ENCODE results near the gene FAM117B. TPM values are rescaled to one million over a fixed set of nuclear protein-coding genes. Genes with fewer than 3 reads are reported as not detected.

The FAM117B gene
- total and polyA plus RNA-seq, 4 donors: 0.65 to 3.4 (median 2.4) TPM

- H3K27ac ChIP-seq (ENCODE audit: low read depth in 1 of 2, low read length in 2 of 2): no peak overlapping the region
- DNase-seq (ENCODE audit: low spot score): no peak
- H3K9ac ChIP-seq (ENCODE audit: low read depth in 1 of 2, low read length in 2 of 2): no peak overlapping the region
- H3K36me3 ChIP-seq (ENCODE audit: control insufficient read depth in 4 of 4, insufficient read depth in 3 of 4, low read depth in 1 of 4, low read length in 3 of 4): no peaks in the 10 kb centered on the region
- no peak overlapping the region for H3K4me3 ChIP-seq (ENCODE audit: low read depth in 1 of 3, low read length in 3 of 3)
- no peaks in the 10 kb centered on the region for H3K9me3 ChIP-seq (ENCODE audit: control insufficient read depth in 4 of 4, low read length in 3 of 4)
- WGBS: 89% methylated on average over 2 of the region's 2 CpGs
- TF ChIP-seq ATF3 (IDR thresholded peaks at IDR 0.05): no peak
- no peak for TF ChIP-seq TAF1 (conservative IDR thresholded peaks at IDR 0.05)
- no peak for TF ChIP-seq FOXA1 (IDR thresholded peaks at IDR 0.05)
- TF ChIP-seq FOXA2 (IDR thresholded peaks at IDR 0.05): no peak
- no peak for TF ChIP-seq GABPA (IDR thresholded peaks at IDR 0.05 in 1 of 2, conservative IDR thresholded peaks at IDR 0.05 in 1 of 2)
- TF ChIP-seq RXRA (IDR thresholded peaks at IDR 0.05): no peak
- TF ChIP-seq SP1 (IDR thresholded peaks at IDR 0.05): no peak
- no peak for TF ChIP-seq NR2F2 (IDR thresholded peaks at IDR 0.05)
- TF ChIP-seq YY1 (IDR thresholded peaks at IDR 0.05): no peak
- TF ChIP-seq ZBTB33 (IDR thresholded peaks at IDR 0.05): no peak
- TF ChIP-seq JUND (IDR thresholded peaks at IDR 0.05): no peak
- TF ChIP-seq MAX (IDR thresholded peaks at IDR 0.05): no peak
- no peak for TF ChIP-seq CTCF (IDR thresholded peaks at IDR 0.05; ENCODE audit: low read depth, low read length, missing input control)
- TF ChIP-seq EGR1 (IDR thresholded peaks at IDR 0.05; ENCODE audit: low read depth in 2 of 2): no peak
- TF ChIP-seq REST (IDR thresholded peaks at IDR 0.05): no peak
- TF ChIP-seq HNF4G (IDR thresholded peaks at IDR 0.05): no peak
- H3K4me1 ChIP-seq (ENCODE audit: control insufficient read depth in 4 of 4, insufficient read depth in 4 of 4, low read length in 3 of 4): peaks cover 0 to 9% (median 0%) of the 10 kb centered on the region in 4 donors
- H3K27me3 ChIP-seq (ENCODE audit: control insufficient read depth in 4 of 4, insufficient read depth in 4 of 4, low read length in 3 of 4): no peaks in the 10 kb centered on the region
Observed at GRCh38 chr2:202786842-202787241, 152.1 kb downstream of the FAM117B start.

- H3K36me3 ChIP-seq (ENCODE audit: control insufficient read depth in 4 of 4, insufficient read depth in 3 of 4, low read depth in 1 of 4, low read length in 3 of 4): no peaks in the 10 kb centered on the region
- WGBS: 94% methylated on average over 2 of the region's 2 CpGs
- no peak overlapping the region for H3K9ac ChIP-seq (ENCODE audit: low read depth in 1 of 2, low read length in 2 of 2)
- H3K27me3 ChIP-seq (ENCODE audit: control insufficient read depth in 4 of 4, insufficient read depth in 4 of 4, low read length in 3 of 4): no peaks in the 10 kb centered on the region
- no peak overlapping the region for H3K27ac ChIP-seq (ENCODE audit: low read depth in 1 of 2, low read length in 2 of 2)
- H3K4me1 ChIP-seq (ENCODE audit: control insufficient read depth in 4 of 4, insufficient read depth in 4 of 4, low read length in 3 of 4): no peaks in the 10 kb centered on the region
- DNase-seq (ENCODE audit: low spot score): no peak
- H3K4me3 ChIP-seq (ENCODE audit: low read depth in 1 of 3, low read length in 3 of 3): no peak overlapping the region
- no peaks in the 10 kb centered on the region for H3K9me3 ChIP-seq (ENCODE audit: control insufficient read depth in 4 of 4, low read length in 3 of 4)
- no peak for TF ChIP-seq EGR1 (IDR thresholded peaks at IDR 0.05; ENCODE audit: low read depth in 2 of 2)
- no peak for TF ChIP-seq RXRA (IDR thresholded peaks at IDR 0.05)
- TF ChIP-seq MAX (IDR thresholded peaks at IDR 0.05): no peak
- no peak for TF ChIP-seq ZBTB33 (IDR thresholded peaks at IDR 0.05)
- TF ChIP-seq FOXA1 (IDR thresholded peaks at IDR 0.05): no peak
- no peak for TF ChIP-seq CTCF (IDR thresholded peaks at IDR 0.05; ENCODE audit: low read depth, low read length, missing input control)
- no peak for TF ChIP-seq YY1 (IDR thresholded peaks at IDR 0.05)
Observed at GRCh38 chr2:202790676-202791075, 155.9 kb downstream of the FAM117B start.
